GM19455 (cell line): ENCODE data around the gene MIEF2.

Source experiments
- ATAC-seq: cut with Tn5 transposase; IDR thresholded peaks from one replicate; pipeline ENCODE4 v1.9.1; 2021; ENCODE audit not compliant: unreplicated experiment

The MIEF2 gene

DNA sequence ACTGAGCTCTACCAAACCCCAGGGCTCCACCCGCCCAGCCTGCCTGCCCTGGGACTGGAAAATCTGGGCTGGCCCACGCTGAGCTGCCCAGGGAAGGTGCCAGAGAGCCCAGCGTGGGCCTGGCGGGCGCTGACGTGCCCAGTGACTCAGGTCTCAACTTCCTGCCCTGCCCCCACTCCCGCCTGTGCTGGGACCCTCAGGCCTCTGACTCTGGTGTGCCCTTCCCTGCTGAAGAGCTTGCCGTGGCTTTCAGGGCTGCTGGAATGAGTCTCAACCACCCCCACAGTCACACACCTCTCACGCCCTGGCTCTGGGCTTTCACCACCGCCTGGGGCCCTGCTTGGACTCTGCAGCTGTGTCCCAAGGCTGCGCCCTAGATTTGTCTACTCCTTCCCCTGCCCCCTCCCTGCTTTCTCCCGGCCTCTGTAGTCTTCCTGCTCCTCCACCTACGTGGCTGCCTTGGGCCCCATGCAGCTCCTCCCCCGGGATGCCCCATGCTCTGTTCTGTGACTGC is 24.7 kb upstream of the MIEF2 start:
- no peak for ATAC-seq

DNA sequence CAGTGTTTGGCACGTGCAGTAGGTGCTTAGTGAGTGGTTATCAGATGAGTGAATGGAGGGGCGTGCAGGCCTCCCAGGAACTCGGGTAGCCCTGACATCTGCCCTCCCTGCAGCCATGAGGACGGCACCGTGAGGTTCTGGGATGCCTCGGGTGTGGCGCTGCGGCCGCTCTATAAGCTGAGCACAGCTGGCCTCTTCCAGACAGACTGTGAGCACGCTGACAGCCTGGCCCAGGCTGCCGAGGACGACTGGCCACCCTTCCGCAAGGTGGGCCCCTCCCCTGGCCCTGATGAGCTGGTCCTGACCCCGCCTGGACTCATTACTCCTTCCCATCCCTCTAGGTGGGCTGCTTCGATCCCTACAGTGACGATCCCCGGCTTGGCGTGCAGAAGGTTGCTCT is 24.0 kb upstream of the MIEF2 start:
- ATAC-seq: no peak

DNA sequence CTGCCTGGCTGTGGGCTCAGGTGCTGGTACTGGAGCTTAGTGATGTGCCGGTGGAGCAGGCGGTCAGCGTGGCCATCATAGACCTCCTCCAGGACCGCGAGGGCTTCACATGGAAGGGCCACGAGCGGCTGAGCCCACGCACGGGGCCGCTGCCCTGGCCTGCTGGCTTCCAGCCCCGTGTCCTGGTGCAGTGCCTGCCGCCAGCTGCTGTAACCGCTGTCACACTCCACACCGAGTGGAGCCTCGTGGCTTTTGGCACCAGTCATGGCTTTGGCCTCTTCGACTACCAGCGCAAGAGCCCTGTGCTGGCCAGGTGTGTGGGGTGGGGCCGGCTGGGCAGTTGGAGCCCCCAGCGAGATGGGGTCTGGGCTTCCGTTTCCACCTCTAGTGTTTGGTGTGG is 23.0 kb upstream of the MIEF2 start:
- no peak for ATAC-seq

DNA sequence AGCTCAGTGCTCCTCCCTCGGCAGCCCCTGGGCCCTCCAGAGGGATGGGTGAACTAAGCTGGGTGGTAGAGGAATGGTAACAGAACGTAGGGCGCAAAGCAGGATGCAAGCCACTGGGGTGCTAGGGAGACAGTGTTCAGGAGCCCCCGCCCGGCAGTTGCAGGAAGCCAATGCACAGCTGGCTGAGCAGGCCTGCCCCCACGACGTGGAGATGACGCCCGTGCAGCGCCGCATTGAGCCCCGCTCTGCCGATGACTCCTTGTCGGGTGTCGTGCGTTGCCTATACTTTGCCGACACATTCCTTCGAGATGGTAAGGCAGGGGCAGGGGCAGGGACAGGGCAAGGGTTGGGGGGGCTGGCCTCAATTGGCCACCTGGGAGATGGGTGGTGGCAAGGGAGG is 22.2 kb upstream of the MIEF2 start:
- no peak for ATAC-seq

DNA sequence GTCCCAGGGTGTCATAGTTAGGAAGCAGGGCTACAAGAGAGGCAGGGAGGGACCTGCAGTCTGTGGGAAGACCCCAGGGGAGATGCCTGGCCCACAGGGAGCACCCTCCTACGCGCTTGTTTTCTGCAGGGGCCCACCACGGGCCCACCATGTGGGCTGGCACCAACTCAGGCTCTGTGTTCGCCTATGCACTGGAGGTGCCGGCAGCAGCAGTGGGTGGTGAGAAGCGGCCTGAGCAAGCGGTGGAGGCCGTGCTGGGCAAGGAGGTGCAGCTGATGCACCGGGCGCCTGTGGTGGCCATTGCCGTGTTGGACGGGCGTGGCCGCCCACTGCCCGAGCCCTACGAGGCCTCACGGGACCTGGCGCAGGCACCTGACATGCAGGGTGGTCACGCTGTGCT is 20.0 kb upstream of the MIEF2 start:
- no peak for ATAC-seq

DNA sequence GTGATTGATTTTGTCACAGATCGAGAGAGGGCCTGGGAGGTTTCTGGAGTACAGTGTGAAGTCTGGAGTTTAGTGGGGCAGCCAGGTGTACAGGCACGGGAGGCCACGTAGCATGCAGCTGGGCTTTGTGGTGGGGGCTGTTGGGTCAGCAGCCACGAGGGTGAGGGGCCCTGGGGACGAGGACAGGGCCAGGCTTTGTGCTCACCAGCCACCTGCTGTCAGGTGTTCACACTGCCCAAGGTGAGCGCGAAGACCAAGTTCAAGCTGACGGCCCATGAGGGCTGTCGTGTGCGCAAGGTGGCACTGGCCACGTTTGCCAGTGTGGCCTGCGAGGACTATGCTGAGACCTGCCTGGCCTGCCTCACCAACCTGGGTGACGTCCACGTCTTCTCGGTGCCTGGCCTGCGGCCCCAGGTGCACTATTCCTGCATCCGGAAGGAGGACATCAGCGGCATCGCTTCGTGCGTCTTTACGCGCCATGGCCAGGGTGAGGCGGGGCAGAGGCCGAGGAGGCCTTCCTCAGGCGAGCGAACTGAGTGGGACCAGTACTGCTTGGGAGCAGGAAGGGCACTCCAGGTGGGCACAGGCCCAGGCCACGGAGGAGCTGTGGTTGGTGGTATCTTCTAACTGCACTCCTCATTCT is 19.1 kb upstream of the MIEF2 start:
- ATAC-seq: no peak

DNA sequence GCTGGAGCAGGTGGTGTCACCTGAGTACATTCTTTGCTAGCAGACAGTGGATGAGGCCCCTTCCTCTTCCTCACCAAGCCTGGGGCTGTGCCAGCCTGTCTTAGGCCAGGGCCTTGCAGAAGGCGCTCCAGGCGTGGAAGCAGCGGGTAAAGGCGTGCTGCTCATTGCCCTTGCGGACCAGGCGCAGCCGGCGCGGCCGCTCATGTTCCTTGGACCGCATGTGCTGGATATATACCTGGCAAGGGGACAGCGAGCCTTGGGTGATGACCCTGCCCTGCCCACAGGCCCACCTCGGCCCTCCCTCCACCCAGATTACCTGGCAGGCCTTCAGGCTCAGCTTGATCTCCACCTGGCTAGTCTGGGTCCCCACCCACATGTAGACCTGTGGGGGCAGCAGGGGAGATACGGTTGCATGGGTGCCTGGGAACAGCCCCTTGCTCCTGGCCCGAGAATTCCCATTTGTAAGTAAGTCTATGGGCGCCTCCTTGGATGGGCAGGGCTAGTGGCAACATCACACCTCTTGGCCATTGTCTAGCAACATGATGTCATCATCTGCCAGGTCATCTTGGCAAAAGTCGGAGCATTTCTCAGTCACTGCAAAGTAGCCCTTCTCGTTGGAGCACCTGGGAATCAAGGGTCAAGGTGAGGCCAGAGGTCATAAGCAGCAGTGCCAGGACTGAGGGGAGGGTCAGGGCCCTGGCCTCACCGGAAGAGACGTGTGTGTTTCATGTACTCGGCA is 15.3 kb upstream of the MIEF2 start:
- ATAC-seq: no peak

DNA sequence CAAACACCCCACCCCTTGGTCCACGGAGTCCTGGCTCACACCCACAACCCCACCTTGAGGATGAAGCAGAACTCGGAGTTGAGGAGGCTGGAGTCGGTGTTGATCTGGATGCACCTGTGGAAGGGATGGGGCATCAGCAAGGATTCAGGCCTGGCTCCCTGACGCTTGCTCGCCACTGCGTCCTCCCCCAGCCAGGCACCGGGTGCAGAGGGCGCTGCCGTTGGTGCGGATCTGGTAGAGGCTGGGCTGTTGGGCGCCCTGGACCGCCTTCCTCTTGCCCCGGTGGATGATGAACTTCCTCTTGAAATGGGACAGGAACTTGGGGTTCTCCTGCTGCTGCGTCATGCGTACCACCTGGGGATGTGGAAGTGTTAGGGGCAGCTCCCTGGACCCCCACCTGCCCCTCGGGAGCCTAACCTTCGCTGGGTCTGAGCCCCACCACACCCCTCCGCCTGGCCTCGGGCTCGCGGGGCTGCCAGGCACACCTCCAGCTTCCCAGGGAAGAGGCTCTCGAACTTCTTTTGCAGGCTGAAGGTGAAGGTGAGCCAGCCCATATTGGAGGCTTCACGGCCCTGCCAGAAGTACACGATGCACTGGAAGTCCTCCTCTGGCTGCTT is 14.2 kb upstream of the MIEF2 start:
- ATAC-seq: no peak

DNA sequence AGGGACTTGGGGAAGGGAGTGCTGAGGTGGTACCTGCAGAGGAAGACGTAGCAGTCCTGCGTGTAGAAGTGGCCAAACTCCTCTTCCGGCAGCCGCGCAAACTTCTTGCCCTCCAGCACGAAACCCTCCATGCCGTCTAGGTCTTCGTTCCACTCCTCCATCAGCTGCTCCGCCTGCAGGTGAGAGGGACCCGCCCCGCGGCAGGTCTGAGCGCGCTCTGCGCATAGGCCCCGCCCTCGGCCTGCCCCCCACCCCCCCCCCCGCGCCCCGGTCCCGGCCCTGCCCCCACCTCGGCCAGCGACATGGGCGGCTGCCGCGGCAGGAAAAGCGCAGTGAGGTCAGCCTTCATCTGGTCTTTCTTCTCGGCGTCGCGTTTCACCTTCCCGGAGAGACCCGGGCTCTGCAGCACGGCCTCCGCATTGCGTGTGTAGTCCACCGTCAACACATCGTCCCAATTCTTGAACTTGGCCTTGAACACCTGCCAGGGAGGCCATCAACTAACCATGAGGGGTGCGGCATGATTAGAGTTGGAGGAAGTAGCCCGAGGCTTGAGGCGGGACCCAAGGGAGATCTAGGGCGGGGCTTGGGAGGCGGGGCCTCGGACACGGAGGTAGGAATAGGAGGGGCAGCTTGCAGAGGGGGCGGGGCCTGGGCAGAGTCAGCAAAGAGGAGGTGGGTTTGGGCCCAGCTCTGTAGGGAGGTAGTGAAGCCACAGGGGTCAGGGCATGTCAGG is 13.4 kb upstream of the MIEF2 start:
- ATAC-seq: no peak

DNA sequence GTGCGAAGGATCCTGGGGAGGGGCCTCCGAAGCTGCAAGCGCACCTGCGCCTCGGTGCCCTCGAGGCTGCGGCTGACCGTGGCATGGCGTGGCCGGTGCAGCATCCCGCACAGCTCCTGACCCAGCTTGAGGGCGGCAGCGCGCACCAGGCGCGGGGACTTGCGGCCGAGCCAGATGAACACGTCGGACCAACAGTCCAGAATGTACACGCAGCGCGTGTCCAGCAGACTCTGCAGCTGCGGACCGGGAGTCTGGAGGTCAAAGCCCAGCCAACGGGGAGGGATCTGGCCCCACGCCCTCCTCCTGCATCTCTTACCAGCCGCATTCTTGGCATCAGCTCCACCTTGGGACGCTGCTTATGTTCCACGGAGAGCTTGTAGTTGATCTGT is 12.9 kb upstream of the MIEF2 start:
- ATAC-seq: no peak

DNA sequence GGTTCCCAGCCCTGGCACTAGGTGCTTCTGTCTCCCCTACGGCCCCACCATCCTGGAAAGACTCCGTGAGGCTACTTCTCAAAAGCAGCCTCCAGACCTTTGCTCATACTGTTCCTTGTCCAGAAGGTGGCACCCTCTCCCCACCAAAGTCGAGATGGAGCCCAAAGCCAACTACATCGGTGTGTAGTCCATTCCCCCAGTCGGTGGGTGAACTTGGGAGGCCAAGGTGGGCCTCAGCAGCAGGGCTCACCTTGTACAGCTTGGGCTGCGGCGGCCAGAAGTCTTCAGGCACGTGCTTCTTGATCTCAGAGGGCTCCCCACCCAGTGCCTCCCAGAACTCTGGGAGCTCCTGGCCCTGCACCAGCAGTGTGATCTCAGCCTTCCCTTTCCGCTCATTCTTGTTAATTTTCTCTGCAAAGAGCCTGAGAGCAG is 12.1 kb upstream of the MIEF2 start:
- ATAC-seq: no peak

DNA sequence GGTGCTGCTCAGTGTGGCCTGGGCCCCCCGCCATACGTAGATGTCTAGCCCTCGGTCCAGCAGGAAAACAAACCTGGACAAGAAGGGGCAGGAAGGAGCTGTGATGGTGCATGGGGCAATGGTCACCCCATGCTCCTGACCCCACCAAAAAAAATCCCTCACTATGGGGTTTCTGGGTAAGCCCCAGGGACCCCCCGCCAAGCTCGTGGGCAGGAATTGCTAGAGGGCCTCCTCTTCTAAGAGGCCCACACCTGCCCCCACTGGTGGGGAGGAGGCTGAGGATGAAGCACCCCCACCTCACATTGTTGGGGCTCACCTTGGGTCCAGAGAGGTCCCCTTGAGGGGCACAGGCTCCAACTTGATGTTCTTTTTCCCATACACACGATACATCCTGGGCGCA is 11.7 kb upstream of the MIEF2 start:
- no peak for ATAC-seq

DNA sequence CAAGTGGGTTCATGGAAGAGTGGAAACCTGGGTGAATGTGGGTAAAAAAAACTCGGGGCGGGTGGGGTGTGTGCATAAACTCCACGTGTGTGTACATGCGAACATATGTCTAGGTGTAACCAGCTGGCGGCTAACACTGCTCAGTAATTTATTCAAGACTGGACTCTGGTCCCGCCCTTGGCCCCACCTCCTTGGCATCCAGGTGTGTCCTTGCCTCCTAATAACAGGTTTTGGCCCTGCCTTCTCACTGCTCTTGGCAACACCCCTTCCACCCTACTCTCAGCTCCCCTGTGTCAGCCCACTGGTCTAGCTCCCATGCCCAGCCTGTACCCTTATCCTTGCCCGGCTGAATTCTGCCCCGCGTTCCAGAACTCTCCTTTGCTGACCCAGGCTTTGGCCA is 10.2 kb upstream of the MIEF2 start:
- ATAC-seq: no peak

DNA sequence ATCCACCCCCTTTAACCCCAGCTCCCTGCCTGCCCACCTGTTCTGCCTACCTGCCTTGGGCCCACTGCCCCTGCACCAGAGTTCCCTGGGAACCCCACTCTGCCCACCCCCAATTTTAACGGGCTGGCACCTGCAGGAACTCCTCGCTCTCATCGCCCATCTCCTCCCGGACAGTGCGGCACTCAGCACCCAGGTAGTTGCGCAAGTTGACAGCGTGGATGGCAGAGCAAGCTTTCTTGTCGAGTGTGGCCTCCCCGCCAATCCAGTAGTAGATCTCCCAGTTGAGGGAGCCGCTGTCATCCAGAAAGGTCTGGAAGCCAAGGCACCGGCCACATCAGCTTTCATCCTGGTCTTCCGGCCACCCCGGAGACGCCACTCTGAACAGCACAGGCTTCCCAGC is 9.8 kb upstream of the MIEF2 start:
- ATAC-seq: no peak

DNA sequence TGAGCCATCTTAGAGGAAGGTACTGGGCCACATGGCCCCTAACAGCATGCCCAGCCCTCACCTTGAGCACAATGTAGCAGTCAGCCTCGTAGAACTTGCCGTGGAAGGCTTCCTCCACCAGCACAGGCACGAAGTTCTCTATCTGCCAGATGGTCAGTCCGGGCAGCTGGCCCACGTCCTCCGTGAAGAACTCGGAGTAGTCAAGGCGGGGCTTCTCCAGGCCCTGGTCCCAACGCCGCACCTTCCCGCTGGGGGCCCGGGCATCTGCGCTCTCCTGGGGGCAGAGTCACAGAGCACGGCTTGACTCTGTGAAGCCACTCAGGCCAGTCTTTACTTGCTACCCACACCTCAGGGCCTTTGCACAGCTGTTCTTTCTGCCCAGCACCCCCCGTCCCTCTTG is 9.3 kb upstream of the MIEF2 start:
- no peak for ATAC-seq

DNA sequence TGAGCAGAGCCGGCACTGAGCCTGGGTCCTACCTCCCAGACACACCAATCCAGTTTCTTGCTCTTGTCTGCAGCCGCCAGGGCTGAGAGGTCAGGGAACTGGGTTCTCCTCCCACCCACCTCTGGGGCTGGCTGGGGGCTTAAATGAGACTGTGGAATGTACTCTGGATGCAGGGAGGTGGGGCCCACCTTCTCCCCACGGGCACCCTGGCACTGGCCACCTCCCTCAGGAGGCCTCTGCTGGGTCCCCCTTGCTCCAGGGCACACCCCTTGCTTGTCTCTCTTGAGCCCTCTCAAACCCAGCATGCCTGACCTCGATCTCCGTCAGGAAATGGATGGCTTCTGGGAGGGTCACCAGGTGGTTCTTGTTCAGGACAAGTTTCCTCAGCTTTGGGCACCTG is 8.3 kb upstream of the MIEF2 start:
- no peak for ATAC-seq

DNA sequence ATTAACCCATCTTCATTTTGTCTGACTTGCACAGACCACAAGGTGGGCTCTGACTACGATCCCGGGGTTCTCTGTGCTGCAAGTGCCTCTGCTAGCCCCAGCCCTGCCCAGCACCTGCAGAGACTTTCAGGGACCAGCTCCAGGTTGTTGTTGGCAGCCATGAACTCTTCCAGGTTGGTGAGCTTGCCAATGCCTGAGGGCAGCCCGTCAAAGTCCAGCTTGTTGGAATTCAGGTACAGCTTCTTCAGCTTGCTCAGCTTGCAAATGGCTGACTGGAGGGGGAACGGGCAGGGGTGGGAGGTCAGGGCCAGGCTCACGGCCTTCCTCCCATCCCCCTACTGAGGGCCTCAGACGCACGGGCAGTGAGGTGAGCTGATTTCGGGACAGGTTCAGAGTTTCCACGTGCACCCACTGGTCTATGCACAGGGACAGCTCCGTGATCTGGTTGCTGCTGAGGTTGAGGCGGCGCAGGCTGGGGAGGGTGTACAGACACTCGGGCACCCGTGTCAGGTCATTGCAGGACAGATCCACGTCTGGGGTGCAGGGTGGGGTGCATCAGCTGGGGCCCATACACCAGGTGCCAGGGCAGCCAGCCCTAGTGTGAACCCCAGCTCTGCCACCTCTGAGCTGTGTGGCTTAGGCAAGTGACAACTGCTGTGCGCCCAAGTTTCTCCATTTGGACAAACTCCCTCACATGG is 7.1 kb upstream of the MIEF2 start:
- no peak for ATAC-seq

DNA sequence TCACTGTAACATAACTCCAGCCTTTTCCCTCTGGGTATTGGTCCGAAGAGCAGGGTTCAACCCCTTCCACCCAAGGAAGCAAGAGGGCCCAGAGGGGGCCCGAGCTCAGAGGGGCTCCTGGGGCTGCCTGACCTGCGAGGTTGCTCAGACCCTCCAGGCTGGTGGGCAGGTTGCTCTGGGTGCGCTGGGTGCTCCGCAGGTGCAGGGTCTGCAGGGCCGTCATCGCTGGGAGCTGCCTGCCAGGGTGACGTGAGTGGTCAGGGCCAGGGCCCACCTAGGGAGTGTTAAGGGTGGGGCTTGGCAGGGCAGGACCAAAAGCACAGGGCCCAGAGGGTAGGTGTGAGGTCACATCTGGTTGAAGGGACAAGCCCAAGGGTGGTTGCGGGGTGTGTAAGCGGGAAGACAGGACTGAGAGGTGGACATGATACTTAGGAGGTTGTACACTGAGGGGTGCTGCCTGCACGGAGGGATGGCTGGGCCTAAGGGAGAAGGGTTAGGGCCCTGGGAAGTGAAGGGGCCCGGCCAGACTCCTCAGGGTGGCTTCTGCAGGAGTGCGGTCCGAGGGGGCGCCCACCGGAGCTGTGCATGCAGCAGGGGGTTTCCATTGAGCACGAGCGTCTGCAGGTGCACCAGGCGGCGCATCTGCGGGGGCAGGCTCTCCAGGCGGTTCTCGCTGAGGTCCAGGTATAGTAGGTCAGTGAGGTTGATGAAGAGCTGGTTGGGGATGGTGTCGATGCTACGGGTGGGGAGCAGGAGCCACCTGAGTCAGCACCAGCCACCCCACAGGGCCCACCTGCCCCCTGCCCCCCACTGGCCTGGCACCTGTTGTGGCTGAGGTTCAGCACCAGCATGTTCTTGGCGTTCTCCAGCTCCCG is 6.3 kb upstream of the MIEF2 start:
- ATAC-seq: no peak

DNA sequence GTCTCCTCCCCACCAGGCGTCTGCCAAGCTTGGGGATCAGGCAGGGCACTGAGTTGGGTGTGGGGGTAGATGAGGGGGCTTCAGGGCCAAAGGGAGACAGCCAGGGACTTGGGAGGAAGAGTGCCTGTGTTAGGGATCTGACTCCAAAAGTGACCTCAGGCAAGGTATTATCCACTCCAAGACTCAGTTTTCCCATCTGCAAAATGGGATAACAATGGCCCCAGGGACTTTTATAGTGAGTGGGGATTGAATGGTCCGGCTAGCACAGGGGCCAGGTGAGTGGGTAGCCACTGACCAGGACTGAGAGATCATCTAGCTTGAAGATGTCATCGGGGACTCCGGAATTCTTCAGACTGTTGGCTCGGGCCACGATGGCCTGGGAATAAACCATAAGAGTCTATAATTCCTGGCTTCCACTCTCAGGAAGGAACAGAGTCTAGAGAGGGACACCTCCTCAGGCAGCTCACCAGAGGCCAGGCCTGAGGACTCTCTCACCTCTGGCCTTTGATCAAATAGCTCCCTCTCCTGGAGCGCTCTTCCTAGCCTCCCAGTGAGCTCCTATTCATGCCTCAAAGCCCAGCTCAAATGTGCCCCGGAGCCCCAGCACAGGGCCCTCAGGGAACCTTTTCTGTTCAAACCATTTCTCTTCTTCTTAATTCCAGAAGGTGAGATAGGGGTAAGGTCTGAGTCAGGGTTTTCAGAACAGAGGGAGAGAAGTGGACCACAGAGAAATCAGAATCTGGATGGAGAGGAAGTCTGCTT is 5.4 kb upstream of the MIEF2 start:
- no peak for ATAC-seq
